ENCODE results near the gene SPATA24.

DNA sequence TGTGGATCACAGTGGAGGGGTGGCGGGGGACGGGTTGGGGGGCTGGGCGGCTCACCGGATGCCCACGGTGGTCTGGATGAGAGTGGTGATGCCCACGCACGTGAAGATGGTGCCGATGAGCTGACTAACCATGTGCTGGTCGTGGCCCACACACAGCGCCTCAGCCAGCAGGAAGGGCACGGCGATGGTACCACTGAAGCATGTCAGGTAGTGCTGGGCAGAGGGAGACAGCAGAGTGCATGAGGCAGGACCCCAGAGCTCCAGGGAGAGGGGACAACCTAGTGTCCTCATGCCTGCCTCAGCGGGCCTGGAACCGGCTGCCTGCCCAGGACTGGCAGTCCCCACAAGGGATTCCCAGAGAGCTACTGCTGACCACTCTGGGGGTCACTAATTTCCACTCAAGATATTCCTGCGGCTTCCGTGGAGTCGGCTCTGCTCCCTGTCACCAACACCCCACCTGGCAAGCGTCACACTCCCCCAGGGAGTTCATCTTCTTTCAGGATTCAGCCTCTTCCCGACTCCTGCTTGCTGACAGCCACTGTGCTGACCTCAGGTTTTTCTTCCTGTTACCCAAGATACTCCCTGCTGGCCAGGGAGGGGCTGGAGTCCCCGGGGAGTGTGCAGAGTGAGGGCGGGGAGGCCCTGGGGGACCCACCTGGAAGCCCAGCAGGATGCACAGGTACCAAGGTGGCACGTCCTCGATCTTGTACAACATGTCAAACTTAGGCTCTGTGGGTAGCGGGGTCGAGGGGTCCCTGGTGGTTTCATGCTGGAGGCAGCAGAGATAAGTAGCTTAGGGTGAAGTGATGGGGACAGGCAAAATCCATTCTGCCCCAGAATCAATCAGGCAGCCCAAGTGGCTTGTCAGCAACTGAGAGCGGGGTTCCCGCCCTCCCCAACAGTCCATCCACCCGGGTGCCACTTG, 21.8 kb downstream of the SPATA24 start:
- TF ChIP-seq, protein P1, sequence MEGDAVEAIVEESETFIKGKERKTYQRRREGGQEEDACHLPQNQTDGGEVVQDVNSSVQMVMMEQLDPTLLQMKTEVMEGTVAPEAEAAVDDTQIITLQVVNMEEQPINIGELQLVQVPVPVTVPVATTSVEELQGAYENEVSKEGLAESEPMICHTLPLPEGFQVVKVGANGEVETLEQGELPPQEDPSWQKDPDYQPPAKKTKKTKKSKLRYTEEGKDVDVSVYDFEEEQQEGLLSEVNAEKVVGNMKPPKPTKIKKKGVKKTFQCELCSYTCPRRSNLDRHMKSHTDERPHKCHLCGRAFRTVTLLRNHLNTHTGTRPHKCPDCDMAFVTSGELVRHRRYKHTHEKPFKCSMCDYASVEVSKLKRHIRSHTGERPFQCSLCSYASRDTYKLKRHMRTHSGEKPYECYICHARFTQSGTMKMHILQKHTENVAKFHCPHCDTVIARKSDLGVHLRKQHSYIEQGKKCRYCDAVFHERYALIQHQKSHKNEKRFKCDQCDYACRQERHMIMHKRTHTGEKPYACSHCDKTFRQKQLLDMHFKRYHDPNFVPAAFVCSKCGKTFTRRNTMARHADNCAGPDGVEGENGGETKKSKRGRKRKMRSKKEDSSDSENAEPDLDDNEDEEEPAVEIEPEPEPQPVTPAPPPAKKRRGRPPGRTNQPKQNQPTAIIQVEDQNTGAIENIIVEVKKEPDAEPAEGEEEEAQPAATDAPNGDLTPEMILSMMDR (IDR thresholded peaks at IDR 0.05; ENCODE audit: control extremely low read depth in 1 of 3, insufficient read depth in 1 of 3, low read depth in 1 of 3, low read length in 3 of 3) = no peak
- TF ChIP-seq POLR2A (IDR thresholded peaks at IDR 0.05; ENCODE audit: control extremely low read depth in 1 of 2, low read depth in 2 of 2, low read length in 2 of 2) (no peak), CHD2 (IDR thresholded peaks at IDR 0.05; ENCODE audit: low read length) (no peak), EZH2 (IDR thresholded peaks at IDR 0.05; ENCODE audit: low read depth, low read length, severe bottlenecking) (no peak), TEAD4 (IDR thresholded peaks at IDR 0.05; ENCODE audit: low read depth, low read length) (no peak), BRCA1 (IDR thresholded peaks at IDR 0.05; ENCODE audit: low read depth, low read length) (no peak), TAF1 (IDR thresholded peaks at IDR 0.05; ENCODE audit: low read depth, low read length) (no peak), SP1 (IDR thresholded peaks at IDR 0.05; ENCODE audit: low read depth, low read length) (no peak), GABPA (IDR thresholded peaks at IDR 0.05; ENCODE audit: borderline replicate concordance, insufficient read depth, low read length) (no peak), EGR1 (IDR thresholded peaks at IDR 0.05; ENCODE audit: borderline replicate concordance, low read depth, low read length) (no peak), MAFK (IDR thresholded peaks at IDR 0.05; ENCODE audit: low read depth, low read length) (no peak)
- TF ChIP-seq, protein P2, sequence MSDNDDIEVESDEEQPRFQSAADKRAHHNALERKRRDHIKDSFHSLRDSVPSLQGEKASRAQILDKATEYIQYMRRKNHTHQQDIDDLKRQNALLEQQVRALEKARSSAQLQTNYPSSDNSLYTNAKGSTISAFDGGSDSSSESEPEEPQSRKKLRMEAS (IDR thresholded peaks at IDR 0.05) = no peak

Data from H1 (cell line).